ENCODE measurements around the gene TP53AIP1. TPM values are rescaled to one million over a fixed set of nuclear protein-coding genes. Genes with fewer than 3 reads are reported as not detected.

Gene TP53AIP1
- total RNA-seq, 1 donor from 2014 or later: 0.13 TPM

GRCh38 chr11:128970598-128971190, 28.0 kb upstream of the TP53AIP1 start:
- Mint-ChIP-seq H3K4me1 (ENCODE audit: unreplicated experiment) (peaks cover 19% of the 10 kb centered on the region), H3K27me3 (ENCODE audit: unreplicated experiment) (no peaks in the 10 kb centered on the region), H3K27ac (ENCODE audit: unreplicated experiment) (peak overlapping the region; percentile 8), H3K4me3 (ENCODE audit: unreplicated experiment) (no peak overlapping the region), H3K9me3 (ENCODE audit: unreplicated experiment) (no peaks in the 10 kb centered on the region), H3K36me3 (ENCODE audit: low read depth, unreplicated experiment) (peaks cover 11% of the 10 kb centered on the region)
- DNase-seq (ENCODE audit: low spot score): no peak
- no peak for TF ChIP-seq CTCF (IDR thresholded peaks at IDR 0.05; ENCODE audit: unreplicated experiment)

GRCh38 chr11:128968916-128969315, 26.2 kb upstream of the TP53AIP1 start:
- DNase-seq (ENCODE audit: low spot score): no peak
- Mint-ChIP-seq H3K36me3 (ENCODE audit: low read depth, unreplicated experiment) (peaks cover 11% of the 10 kb centered on the region), H3K27me3 (ENCODE audit: unreplicated experiment) (no peaks in the 10 kb centered on the region)

GRCh38 chr11:128967578-128967977, 24.9 kb upstream of the TP53AIP1 start:
- peaks cover 46% of the 10 kb centered on the region for H3K4me1 Mint-ChIP-seq (ENCODE audit: unreplicated experiment)
- H3K36me3 Mint-ChIP-seq (ENCODE audit: low read depth, unreplicated experiment): peaks cover 11% of the 10 kb centered on the region
- H3K27ac Mint-ChIP-seq (ENCODE audit: unreplicated experiment): no peak overlapping the region
- no peaks in the 10 kb centered on the region for H3K9me3 Mint-ChIP-seq (ENCODE audit: unreplicated experiment)
- no peak for TF ChIP-seq CTCF (IDR thresholded peaks at IDR 0.05; ENCODE audit: unreplicated experiment)
- DNase-seq (ENCODE audit: low spot score): no peak
- no peak overlapping the region for H3K4me3 Mint-ChIP-seq (ENCODE audit: unreplicated experiment)
- no peaks in the 10 kb centered on the region for H3K27me3 Mint-ChIP-seq (ENCODE audit: unreplicated experiment)

More at GRCh38 chr11:128968916-128969315, 26.2 kb upstream of the TP53AIP1 start:
- no peaks in the 10 kb centered on the region for H3K9me3 Mint-ChIP-seq (ENCODE audit: unreplicated experiment)
- no peak for TF ChIP-seq CTCF (IDR thresholded peaks at IDR 0.05; ENCODE audit: unreplicated experiment)
- peaks cover 36% of the 10 kb centered on the region for H3K4me1 Mint-ChIP-seq (ENCODE audit: unreplicated experiment)
- H3K27ac Mint-ChIP-seq (ENCODE audit: unreplicated experiment): no peak overlapping the region
- H3K4me3 Mint-ChIP-seq (ENCODE audit: unreplicated experiment): no peak overlapping the region

GRCh38 chr11:128965485-128965884, 22.8 kb upstream of the TP53AIP1 start:
- Mint-ChIP-seq H3K27me3 (ENCODE audit: unreplicated experiment) (no peaks in the 10 kb centered on the region), H3K27ac (ENCODE audit: unreplicated experiment) (no peak overlapping the region), H3K36me3 (ENCODE audit: low read depth, unreplicated experiment) (peaks cover 8% of the 10 kb centered on the region), H3K9me3 (ENCODE audit: unreplicated experiment) (no peaks in the 10 kb centered on the region), H3K4me1 (ENCODE audit: unreplicated experiment) (peaks cover 48% of the 10 kb centered on the region), H3K4me3 (ENCODE audit: unreplicated experiment) (no peak overlapping the region)
- no peak for TF ChIP-seq CTCF (IDR thresholded peaks at IDR 0.05; ENCODE audit: unreplicated experiment)
- no peak for DNase-seq (ENCODE audit: low spot score)

GRCh38 chr11:128964463-128964930, 21.8 kb upstream of the TP53AIP1 start:
- DNase-seq (ENCODE audit: low spot score): peak; percentile 24
- Mint-ChIP-seq H3K27me3 (ENCODE audit: unreplicated experiment) (no peaks in the 10 kb centered on the region), H3K9me3 (ENCODE audit: unreplicated experiment) (no peaks in the 10 kb centered on the region), H3K4me1 (ENCODE audit: unreplicated experiment) (peaks cover 48% of the 10 kb centered on the region), H3K27ac (ENCODE audit: unreplicated experiment) (peak overlapping the region; percentile 91), H3K4me3 (ENCODE audit: unreplicated experiment) (no peak overlapping the region), H3K36me3 (ENCODE audit: low read depth, unreplicated experiment) (no peaks in the 10 kb centered on the region)
- no peak for TF ChIP-seq CTCF (IDR thresholded peaks at IDR 0.05; ENCODE audit: unreplicated experiment)
